Neural progenitor cell (in vitro differentiated cells): Measurements from ENCODE around the gene NUDT19.
A peak's percentile ranks its signal among the peaks of the same experiment; 100 is the strongest.

Source experiments
- CTCF ChIP-seq: fragments of 200-600 bp; sonication (generic); IDR thresholded peaks from 2 replicates; pipeline ENCODE4 v1.5.1; 2017; ENCODE audit warnings: antibody characterized with exemption, mild to moderate bottlenecking
- EZH2 ChIP-seq: fragments of 200-600 bp; sonication (generic); IDR thresholded peaks from 2 replicates; pipeline ENCODE4 v1.6.1; 2017; ENCODE audit warnings: antibody characterized with exemption, mild to moderate bottlenecking, moderate library complexity
- EZH2phosphoT487 ChIP-seq: fragments of 200-600 bp; sonication (generic); IDR thresholded peaks from 2 replicates; pipeline ENCODE4 v1.6.1; 2017; ENCODE audit warnings: antibody characterized with exemption

GRCh38 chr19:32651729-32652140, 39.9 kb upstream of the NUDT19 start:
- peak; percentile 28 for TF ChIP-seq CTCF
- no peak for TF ChIP-seq EZH2
- no peak for TF ChIP-seq EZH2phosphoT487
